Bronchial epithelial cell (primary cell): ENCODE measurements around the gene SHANK1. TPM values are rescaled to one million over a fixed set of nuclear protein-coding genes. Genes with fewer than 3 reads are reported as not detected.

Experiments
- DNase-seq: peaks from one replicate; pipeline ENCODE4 v3.0.0-alpha.2; 2010; ENCODE audit warnings: low read depth
- FAIRE-seq: peaks from 2 replicates; lab custom pipeline; 2011; peaks lifted over from hg19 to GRCh38; lab: Jason Lieb, UNC
- H3K27me3 ChIP-seq: 2 replicates; pipeline ENCODE4 v1.5.1; 2011; ENCODE audit warnings: low read length; ENCODE audit not compliant: control insufficient read depth, insufficient read depth
- H3K36me3 ChIP-seq: 2 replicates; pipeline ENCODE4 v1.5.1; 2011; ENCODE audit warnings: low read length; ENCODE audit not compliant: control insufficient read depth, insufficient read depth
- H3K4me3 ChIP-seq: 2 replicates; pipeline ENCODE4 v1.5.1; 2011; ENCODE audit warnings: mild to moderate bottlenecking, low read depth, low read length, control low read depth
- total RNA-seq: library from RNA; depleted of rRNA; stranded (reverse); fragments of >200 nt; gene quantifications from 2 replicates; pipeline ENCODE4 v1.2.1, GENCODE V29; 2014
- TF ChIP-seq, protein P1 (sequence below): IDR thresholded peaks from 2 replicates; pipeline ENCODE4 v1.5.1; 2011; ENCODE audit warnings: mild to moderate bottlenecking, moderate library complexity, low read length, control low read depth, inconsistent platforms; ENCODE audit not compliant: insufficient read depth, severe bottlenecking

SHANK1 gene
- total RNA-seq, 1 donor from 2014 or later = not detected

DNA sequence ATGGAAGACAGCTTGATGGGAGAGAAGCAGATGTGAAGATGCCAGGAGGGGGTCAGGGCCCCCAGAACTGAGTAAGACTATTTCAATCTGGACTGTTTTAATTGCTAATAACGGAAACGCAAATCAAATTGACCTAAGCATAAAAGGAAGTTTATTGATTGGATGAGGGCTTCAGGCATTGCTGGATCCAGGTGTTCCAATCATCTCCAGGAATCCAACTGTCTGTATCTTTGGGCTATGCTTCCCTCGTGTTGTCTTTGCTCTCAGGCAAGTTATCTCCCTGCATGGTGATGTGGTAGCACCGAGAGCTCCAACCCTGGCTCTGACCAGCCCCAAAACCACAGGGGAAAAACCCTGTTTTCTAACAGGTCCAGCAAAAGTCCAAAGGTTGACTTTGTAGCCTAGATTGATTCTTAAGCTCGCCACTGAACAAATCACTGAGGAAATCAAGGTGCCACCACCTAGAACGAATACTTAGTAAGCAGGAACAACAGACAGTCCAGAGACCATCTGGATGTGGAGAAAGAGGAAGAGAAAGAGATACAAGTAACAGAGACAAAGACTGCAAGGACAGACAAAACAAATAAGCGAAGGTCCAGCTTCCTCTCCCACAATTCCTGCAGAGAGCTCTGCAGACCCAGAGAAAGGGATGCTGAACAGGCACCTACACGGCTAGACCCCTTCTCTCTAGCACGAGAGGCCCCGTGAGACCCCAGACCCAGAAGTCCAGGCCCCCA is 71.6 kb downstream of the SHANK1 start:
- Histone ChIP-seq H3K27me3 (no peaks in the 10 kb centered on the region), H3K36me3 (no peaks in the 10 kb centered on the region)
- FAIRE-seq = peak; percentile 7

DNA sequence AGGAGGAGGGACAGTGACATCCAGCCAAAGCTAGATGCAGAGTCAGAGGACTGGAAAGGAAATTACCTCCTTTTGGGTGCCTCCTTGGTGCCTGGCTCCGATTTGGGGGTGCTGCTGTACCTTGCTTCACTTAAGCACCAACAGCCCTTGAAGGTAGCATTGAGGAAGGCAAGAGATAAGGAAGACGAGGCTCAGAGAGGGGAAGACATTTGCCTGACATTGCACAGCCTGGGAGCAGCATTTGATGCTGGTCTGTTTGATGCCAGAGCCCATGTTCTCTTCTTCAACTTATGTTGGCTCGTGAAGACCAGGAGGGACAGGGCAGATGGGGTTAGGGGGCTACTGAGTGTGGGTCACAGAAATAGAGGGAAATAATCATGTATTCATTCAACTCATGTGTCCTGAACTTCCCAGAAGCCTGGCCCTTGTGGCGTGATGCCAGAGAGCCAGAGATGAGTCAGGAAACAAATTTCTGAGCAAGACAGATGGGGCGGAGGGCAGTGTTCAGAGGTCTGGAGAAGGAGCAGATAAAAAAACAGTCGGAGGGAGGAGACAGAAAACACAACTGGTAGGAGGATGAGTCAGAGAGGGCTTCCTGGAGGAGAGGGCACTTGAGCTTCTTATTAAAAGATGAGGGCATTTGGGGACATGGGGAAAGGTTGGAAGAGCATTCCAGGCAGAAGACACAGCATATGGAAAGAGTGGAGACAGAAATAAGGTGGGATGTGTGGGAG is 73.4 kb downstream of the SHANK1 start:
- no peaks in the 10 kb centered on the region for H3K36me3 ChIP-seq
- FAIRE-seq (no peak), DNase-seq (peak; percentile 17)
- no peaks in the 10 kb centered on the region for H3K27me3 ChIP-seq
- no peak overlapping the region for H3K4me3 ChIP-seq
- TF ChIP-seq, protein P1, sequence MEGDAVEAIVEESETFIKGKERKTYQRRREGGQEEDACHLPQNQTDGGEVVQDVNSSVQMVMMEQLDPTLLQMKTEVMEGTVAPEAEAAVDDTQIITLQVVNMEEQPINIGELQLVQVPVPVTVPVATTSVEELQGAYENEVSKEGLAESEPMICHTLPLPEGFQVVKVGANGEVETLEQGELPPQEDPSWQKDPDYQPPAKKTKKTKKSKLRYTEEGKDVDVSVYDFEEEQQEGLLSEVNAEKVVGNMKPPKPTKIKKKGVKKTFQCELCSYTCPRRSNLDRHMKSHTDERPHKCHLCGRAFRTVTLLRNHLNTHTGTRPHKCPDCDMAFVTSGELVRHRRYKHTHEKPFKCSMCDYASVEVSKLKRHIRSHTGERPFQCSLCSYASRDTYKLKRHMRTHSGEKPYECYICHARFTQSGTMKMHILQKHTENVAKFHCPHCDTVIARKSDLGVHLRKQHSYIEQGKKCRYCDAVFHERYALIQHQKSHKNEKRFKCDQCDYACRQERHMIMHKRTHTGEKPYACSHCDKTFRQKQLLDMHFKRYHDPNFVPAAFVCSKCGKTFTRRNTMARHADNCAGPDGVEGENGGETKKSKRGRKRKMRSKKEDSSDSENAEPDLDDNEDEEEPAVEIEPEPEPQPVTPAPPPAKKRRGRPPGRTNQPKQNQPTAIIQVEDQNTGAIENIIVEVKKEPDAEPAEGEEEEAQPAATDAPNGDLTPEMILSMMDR = no peak

More for the DNA sequence above, 71.6 kb downstream of the SHANK1 start:
- DNase-seq = no peak
- H3K4me3 ChIP-seq = no peak overlapping the region
- TF ChIP-seq, protein P1 = no peak

DNA sequence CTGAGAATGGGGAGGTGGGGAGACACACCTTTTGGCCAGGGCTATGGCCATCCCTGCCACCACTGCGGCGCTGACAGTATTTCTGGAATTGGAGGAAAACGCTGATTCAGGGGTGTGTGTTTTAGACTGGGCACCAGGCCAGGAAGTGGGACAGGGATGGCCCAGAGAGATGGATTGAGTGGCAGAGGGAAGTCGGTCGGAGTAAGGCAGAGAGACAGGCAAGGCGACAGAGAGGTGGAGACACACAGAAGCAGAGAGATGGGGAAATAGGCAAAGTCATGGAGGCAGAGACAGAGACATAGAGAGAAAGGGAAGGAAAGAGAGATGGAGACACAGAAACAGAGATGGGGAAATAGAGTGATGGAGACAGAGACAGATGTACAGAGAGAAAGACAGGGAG is 74.5 kb downstream of the SHANK1 start:
- TF ChIP-seq, protein P1 = no peak
- FAIRE-seq (no peak), DNase-seq (no peak)
- Histone ChIP-seq H3K36me3 (no peaks in the 10 kb centered on the region), H3K4me3 (no peak overlapping the region), H3K27me3 (no peaks in the 10 kb centered on the region)

DNA sequence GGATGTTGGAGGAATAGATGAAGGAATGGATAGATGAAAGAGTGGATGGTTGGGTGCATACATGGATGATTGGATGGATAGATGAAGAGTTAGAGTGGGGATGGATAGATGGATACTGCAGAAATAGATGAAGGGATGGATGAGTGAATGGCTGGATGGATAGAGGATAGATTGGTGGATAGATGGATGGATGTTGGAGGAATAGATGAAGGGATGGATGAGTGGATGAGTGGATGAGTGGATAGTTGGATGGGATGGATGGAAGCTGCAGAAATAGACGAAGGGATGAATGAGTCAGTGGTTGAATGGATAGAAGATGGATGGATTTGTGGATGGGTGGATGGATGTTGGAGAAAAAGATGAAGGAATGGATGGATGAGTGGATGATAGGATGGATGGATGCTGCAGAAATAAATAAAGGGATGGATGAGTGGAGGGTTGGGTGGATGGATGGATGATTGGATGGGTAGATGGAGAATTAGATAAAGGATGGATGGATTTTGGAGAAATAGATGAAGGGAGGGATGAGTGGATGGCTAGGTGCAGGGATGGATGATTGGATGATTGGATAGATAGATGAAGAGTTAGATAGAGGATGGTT is 75.2 kb downstream of the SHANK1 start:
- H3K36me3 ChIP-seq = no peaks in the 10 kb centered on the region
- H3K27me3 ChIP-seq = peaks cover 1% of the 10 kb centered on the region
- H3K4me3 ChIP-seq = no peak overlapping the region
- no peak for DNase-seq
- FAIRE-seq = no peak
- TF ChIP-seq, protein P1 = no peak

DNA sequence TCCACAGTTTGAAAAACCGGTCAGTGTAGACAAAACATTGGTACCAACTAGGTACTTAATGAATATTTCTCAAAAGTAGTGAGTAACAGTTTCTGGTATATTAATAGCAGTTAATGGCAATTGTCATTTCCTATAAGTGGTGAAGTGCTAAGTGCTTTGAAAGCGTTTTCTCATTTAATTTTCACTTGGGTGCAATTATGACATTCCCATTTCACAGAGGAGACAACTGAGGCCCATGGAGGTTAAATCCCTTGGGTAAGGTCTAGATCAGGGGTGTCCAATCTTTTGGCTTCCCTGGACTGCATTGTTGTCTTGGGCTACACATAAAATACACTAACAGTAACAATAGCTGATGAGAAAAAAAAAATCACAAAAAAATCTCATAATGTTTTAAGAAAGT is 79.2 kb downstream of the SHANK1 start:
- TF ChIP-seq, protein P1 = no peak
- DNase-seq = no peak
- no peak for FAIRE-seq
- Histone ChIP-seq H3K4me3 (no peak overlapping the region), H3K27me3 (peaks cover 1% of the 10 kb centered on the region), H3K36me3 (no peaks in the 10 kb centered on the region)
